ENCODE data around the gene PDE1C.

The PDE1C gene

DNA sequence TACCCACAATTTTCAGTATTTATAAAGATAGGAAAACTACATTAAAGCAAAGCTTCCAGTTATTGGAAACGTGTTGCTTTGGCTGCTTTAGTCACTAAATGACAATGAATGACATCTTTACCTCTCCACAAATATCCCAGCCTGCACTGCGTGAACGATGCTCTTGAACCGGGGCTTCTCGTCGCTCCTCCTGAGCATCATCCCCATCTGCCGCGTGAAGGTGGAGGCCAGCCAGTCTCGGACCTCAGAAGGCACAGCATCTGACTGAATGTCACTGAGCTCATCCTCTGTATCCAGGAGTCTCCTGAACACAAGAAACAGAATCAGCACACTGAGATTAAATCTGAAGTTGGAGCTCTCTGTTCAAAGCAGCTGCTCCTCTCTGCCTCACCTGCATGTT lies 191.3 kb downstream of the PDE1C start:
- no peak for DNase-seq (ENCODE audit: low spot score)
- Histone ChIP-seq H3K27ac (no peak overlapping the region), H3K4me3 (no peak overlapping the region)
- TF ChIP-seq, protein P1, sequence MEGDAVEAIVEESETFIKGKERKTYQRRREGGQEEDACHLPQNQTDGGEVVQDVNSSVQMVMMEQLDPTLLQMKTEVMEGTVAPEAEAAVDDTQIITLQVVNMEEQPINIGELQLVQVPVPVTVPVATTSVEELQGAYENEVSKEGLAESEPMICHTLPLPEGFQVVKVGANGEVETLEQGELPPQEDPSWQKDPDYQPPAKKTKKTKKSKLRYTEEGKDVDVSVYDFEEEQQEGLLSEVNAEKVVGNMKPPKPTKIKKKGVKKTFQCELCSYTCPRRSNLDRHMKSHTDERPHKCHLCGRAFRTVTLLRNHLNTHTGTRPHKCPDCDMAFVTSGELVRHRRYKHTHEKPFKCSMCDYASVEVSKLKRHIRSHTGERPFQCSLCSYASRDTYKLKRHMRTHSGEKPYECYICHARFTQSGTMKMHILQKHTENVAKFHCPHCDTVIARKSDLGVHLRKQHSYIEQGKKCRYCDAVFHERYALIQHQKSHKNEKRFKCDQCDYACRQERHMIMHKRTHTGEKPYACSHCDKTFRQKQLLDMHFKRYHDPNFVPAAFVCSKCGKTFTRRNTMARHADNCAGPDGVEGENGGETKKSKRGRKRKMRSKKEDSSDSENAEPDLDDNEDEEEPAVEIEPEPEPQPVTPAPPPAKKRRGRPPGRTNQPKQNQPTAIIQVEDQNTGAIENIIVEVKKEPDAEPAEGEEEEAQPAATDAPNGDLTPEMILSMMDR (IDR thresholded peaks at IDR 0.05) = no peak

DNA sequence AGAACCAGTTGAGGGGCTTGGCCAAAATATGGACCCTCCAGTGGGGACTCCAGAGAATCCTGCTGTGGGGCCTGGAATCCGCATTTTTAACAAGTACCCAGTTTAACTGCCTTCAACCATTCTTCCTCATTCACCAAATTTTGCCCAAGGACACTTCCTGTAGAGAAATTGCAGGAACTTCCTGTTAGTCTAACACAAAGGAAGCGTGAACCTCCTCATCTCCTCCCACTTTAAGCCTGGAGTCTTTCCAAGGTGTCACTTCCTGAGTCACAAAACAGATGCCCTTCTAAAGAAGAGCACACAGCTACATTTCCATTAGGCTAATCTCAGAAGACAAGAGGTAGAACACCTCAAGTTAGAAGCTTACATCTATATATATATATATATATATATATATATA lies 194.8 kb downstream of the PDE1C start:
- no peak for DNase-seq (ENCODE audit: low spot score)
- TF ChIP-seq, protein P1 (IDR thresholded peaks at IDR 0.05) = no peak
- H3K27ac ChIP-seq = no peak overlapping the region

DNA sequence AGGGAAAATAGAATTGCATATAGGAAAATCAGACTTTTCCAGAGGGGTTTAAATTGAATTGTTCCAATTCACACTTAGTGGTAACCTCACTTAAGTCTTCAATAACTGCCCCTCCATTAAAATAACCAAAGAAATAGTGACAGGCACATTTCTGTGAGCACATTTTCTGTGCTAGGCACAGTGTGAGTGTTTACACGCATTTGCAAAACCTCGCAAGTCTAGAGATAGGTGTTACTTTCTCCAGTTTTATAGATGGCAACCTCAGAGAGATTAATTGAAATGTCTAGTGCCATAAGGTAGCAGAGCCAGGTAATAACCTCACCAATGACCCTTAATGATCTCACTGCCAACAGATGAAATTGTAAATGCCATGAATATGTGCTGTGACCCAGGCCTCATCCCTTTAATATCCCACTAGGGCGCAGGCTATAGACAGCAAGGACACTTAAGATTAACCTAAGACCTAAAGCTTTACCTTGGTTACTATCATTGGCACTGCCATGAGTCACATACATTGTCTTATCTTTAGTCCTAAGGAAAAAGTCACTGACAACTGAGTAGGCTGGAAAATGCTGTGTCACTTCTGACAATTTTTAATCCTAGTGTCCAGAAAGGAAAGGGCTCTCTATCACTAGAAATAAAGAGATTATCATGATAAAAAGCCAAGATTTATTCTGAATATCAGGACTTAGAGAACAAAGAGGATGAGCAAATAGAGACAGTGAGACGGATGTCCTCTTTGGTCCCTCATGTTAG lies 195.4 kb downstream of the PDE1C start:
- H3K27ac ChIP-seq = no peak overlapping the region
- DNase-seq (ENCODE audit: low spot score) = no peak
- TF ChIP-seq, protein P1 (IDR thresholded peaks at IDR 0.05) = no peak

More for the DNA sequence above, 194.8 kb downstream of the PDE1C start:
- no peak overlapping the region for H3K4me3 ChIP-seq

DNA sequence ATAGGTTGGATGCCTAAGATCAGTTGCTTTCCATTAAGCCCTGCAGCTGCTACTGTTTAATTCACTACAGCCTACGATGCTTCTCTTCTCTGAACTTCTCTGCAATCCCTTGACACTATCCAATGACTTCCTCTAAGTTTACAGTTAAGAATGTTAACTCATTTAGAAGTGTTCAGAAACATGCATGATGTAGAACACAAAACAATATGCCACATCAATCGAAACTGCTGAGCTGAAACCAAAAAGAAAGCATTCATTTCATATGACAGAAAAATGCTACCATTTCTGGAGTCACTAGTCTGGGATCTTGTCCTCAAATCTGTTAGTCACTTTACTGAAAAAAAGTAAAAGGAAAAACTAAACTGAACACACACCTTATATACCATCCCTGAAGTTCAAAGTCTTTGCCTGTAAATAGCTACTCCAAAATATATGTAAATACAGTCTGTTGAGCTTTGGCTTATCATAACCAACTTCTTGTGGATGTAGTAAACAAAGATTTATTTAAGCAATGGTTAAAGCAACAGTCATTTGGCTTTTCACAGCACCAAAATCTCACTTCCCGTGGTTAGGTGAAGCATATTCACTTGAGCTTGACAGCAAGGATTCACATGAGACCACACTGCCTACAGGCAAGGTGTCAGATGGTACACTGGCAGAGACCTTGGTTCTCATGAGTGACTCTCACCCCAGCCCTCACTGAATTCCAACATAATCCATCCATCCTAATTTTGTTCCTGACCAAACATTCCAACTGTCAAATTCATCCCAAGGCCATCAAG lies 196.2 kb downstream of the PDE1C start:
- no peak overlapping the region for H3K4me3 ChIP-seq
- no peak for DNase-seq (ENCODE audit: low spot score)
- TF ChIP-seq, protein P1 (IDR thresholded peaks at IDR 0.05) = no peak
- no peak overlapping the region for H3K27ac ChIP-seq

More for the DNA sequence above, 195.4 kb downstream of the PDE1C start:
- no peak overlapping the region for H3K4me3 ChIP-seq

DNA sequence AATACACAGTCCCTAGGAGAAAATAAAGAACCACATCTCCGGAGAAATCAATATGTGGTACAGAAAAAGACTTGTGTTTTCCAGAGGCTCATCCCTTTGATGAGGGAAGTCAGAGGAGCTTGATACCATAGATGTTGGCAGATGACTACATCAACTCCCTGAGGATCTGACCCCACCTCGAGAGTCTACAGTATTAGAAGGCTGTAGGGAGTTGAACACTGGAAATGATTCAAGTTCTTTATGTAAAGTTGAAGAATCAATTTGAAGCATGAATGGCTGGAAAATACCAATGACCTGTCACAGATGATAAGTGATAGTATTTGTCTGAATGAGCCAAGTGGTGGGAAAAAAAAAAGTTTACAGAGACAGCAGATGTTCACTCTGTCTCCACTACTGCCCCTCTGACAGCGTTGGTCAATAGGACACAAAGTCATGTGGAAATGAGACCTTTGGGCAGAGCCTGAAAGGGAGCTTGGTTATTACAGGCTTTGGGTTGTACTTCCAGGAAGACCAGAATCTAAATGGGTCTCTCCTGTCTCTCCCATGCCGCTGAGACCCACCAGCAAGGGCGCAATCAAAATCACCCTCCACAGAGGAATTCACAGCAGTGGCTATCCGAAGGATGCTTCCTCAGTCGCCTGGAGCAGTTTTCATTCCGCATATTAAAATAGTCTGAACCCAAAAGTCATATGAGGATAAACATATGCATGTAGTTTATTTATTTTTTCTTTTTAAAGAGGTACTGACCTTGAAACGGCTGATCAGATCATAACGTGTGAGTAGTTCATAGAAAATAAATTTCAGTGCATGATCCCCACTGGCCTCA lies 197.4 kb downstream of the PDE1C start:
- TF ChIP-seq, protein P1 (IDR thresholded peaks at IDR 0.05) = no peak
- Histone ChIP-seq H3K4me3 (no peak overlapping the region), H3K27ac (no peak overlapping the region)
- no peak for DNase-seq (ENCODE audit: low spot score)

DNA sequence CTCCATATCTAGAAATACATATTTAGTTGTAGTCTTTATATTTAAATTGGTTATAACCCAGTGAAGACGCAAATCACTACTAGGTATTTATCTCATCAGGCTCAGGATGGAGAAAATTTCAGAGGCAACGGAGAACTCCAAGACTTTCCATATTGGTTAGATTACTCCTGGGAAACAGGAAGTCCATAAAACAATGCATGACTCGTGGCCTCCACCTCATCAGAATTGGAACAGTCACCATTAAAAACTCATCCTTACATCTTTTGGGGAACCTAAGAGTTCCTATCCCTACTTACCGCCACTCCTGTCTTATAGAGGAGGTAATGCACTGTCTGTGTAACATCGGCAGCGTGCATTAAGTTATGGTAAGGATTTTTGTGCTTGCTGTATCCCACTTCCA lies 205.6 kb downstream of the PDE1C start:
- no peak for DNase-seq (ENCODE audit: low spot score)
- H3K4me3 ChIP-seq = no peak overlapping the region
- no peak overlapping the region for H3K27ac ChIP-seq
- TF ChIP-seq, protein P1 (IDR thresholded peaks at IDR 0.05) = no peak
